Measurements from ENCODE around the gene LRP6. TPM values are rescaled to one million over a fixed set of nuclear protein-coding genes. Genes with fewer than 3 reads are reported as not detected.

Gene LRP6
- total RNA-seq, 2 donors from 2014 or later: 23.0 to 34.7 TPM

- TF ChIP-seq POLR2A (IDR thresholded peaks at IDR 0.05) (no peak), POLR2AphosphoS5 (IDR thresholded peaks at IDR 0.05) (no peak)
- TF ChIP-seq, protein P1, sequence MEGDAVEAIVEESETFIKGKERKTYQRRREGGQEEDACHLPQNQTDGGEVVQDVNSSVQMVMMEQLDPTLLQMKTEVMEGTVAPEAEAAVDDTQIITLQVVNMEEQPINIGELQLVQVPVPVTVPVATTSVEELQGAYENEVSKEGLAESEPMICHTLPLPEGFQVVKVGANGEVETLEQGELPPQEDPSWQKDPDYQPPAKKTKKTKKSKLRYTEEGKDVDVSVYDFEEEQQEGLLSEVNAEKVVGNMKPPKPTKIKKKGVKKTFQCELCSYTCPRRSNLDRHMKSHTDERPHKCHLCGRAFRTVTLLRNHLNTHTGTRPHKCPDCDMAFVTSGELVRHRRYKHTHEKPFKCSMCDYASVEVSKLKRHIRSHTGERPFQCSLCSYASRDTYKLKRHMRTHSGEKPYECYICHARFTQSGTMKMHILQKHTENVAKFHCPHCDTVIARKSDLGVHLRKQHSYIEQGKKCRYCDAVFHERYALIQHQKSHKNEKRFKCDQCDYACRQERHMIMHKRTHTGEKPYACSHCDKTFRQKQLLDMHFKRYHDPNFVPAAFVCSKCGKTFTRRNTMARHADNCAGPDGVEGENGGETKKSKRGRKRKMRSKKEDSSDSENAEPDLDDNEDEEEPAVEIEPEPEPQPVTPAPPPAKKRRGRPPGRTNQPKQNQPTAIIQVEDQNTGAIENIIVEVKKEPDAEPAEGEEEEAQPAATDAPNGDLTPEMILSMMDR (IDR thresholded peaks at IDR 0.05): peak in 2 of 4 experiments; percentile 32 to 43
- H3K4me3 ChIP-seq: no peak overlapping the region
- WGBS: 73% methylated on average over 3 of the region's 3 CpGs
- no peaks in the 10 kb centered on the region for H3K9me3 ChIP-seq
- H3K4me1 ChIP-seq (replicated peaks): no peaks in the 10 kb centered on the region
- intact Hi-C loops (cut with DNase I): loop anchor here (2.0 kb wide), 1 partner anchor 245 kb away; no protein-coding TSS in a partner anchor
- H3K27me3 ChIP-seq (replicated peaks; ENCODE audit: insufficient read depth): no peaks in the 10 kb centered on the region
- H3K36me3 ChIP-seq: no peaks in the 10 kb centered on the region
- H3K27ac ChIP-seq: peak overlapping the region in 1 of 2 donors; percentile 49
- no peak for DNase-seq (ENCODE audit: low spot score)
These were observed 184.9 kb downstream of the LRP6 start for GRCh38 chr12:12081836-12082497.

- no peaks in the 10 kb centered on the region for H3K4me1 ChIP-seq (replicated peaks)
- no peak overlapping the region for H3K27ac ChIP-seq
- H3K9me3 ChIP-seq: no peaks in the 10 kb centered on the region
- no peaks in the 10 kb centered on the region for H3K36me3 ChIP-seq
- 91% methylated on average over 5 of the region's 5 CpGs for WGBS
- no peak for DNase-seq (ENCODE audit: low spot score)
- TF ChIP-seq POLR2AphosphoS5 (IDR thresholded peaks at IDR 0.05) (no peak), POLR2A (IDR thresholded peaks at IDR 0.05) (no peak)
- TF ChIP-seq, protein P1 (IDR thresholded peaks at IDR 0.05): no peak
- no peak overlapping the region for H3K4me3 ChIP-seq
- no peaks in the 10 kb centered on the region for H3K27me3 ChIP-seq (replicated peaks; ENCODE audit: insufficient read depth)
- intact Hi-C loops (cut with DNase I): no loop called here
These were observed 187.6 kb downstream of the LRP6 start for GRCh38 chr12:12079291-12079690.

DNA sequence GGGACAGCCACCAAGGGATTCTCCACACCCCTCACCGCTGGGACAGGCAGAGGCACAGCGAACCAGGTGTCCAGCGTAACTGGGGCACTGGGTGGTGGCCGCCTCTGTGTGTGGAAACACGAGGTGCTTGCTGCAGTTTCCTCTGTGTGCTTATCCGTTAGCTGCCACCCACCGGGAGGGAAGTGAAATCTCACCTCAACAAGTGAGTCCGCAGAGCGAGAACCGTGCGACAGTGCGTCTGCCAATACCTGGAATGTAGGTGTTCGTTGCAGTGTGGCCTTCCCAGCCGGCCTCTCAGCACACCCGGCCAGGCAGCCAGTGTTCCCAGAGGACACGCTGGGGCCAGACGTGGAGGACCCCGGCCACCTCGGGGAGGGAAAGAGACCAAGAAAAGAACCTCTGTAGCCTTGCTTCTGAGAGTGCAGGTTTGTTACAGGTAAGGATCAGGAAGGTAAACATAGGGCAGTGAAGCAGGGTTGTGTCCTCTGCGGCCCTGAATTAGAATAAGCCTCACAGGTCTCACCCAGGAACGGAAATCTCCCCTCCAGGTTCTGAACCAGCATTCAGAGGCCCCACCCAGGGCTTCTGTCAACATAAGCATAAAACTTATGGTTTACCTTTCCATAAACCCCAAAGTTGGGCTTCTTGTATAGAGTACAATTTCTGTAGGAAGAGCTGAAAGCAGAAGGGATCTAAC, 194.6 kb downstream of the LRP6 start:
- intact Hi-C loops (cut with DNase I): no loop called here
- no peaks in the 10 kb centered on the region for H3K36me3 ChIP-seq
- H3K27me3 ChIP-seq (replicated peaks; ENCODE audit: insufficient read depth): no peaks in the 10 kb centered on the region
- no peaks in the 10 kb centered on the region for H3K9me3 ChIP-seq
- peak; percentile 19 for DNase-seq (ENCODE audit: low spot score)
- no peak overlapping the region for H3K4me3 ChIP-seq
- peak overlapping the region in 1 of 2 donors; percentile 62 for H3K27ac ChIP-seq
- WGBS: 53% methylated on average over 21 of the region's 21 CpGs
- H3K4me1 ChIP-seq (replicated peaks): peaks cover 3% of the 10 kb centered on the region
- TF ChIP-seq, protein P1 (IDR thresholded peaks at IDR 0.05): no peak
- no peak for TF ChIP-seq POLR2A (IDR thresholded peaks at IDR 0.05)
- no peak for TF ChIP-seq POLR2AphosphoS5 (IDR thresholded peaks at IDR 0.05)

DNA sequence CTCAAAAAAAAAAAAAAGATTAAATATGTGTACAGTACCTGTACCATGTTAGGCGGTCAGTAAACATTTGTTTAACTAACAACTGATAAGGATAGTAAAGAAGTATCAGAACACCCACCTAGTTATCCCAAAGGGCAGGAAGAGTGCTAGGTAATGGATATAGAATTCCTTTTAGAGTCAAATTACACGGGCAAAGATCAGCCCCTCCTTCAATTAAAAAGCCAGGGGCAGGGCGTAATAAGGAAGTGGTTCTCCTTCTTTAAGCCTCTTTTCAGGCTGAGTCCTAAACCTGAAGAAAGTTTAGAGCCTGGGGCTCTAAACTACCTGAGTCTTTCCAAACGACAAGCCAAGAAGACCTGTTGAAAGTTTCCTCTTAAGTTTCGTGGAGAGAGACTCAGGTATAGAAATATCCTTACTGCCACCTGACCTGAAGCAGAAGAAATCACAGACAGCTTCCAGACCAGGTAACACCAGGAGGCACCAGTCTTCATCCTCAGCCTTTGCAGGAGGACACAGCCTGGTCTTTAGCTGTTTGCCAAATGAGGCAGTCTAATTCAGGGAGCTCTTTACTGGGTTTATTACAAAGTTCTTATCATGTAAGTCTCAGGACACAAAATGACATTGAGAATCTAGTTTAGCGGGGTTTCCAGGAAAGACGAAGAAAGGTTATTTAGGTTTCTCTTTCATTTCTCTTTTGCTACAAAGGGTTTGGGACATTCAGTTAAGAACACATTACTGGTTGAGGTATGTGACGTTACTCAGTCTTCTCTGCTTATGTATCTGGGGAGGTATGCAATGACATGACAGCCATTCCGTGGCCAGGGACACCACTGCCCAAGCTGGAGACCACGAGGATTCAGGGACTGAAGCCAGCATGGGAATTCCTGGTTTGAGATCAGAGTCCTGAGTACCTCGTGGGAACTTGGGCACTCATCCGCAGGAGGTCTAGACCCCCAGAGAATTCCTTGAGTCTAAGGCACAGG, 195.9 kb downstream of the LRP6 start, which contains the start of gene BCL2L14:
Gene BCL2L14, plus strand, starts transcription at position 266 of the 983 bp plus-strand sequence. CDS start 8,367 bp downstream, outside the sequence.
- Histone ChIP-seq H3K36me3 (no peaks in the 10 kb centered on the region), H3K4me1 (replicated peaks) (peaks cover 3% of the 10 kb centered on the region), H3K27me3 (replicated peaks; ENCODE audit: insufficient read depth) (no peaks in the 10 kb centered on the region), H3K9me3 (no peaks in the 10 kb centered on the region), H3K27ac (peak within 1 kb of the TSS; percentile 19 to 62), H3K4me3 (peak within 1 kb of the TSS in 1 of 2 donors; percentile 13)
- DNase-seq (ENCODE audit: low spot score): peak; percentile 35
- 43% methylated on average over 12 of the region's 12 CpGs for WGBS
- intact Hi-C loops (cut with DNase I): no loop called here
- TF ChIP-seq, protein P1 (IDR thresholded peaks at IDR 0.05): peak in 1 of 4 experiments; percentile 24
- TF ChIP-seq POLR2A (IDR thresholded peaks at IDR 0.05): no peak
- TF ChIP-seq POLR2AphosphoS5 (IDR thresholded peaks at IDR 0.05): peak; percentile 22

All from prostate gland (tissue), 2 donors.